Activated T-cell treated with anti-CD3 and anti-CD28 coated beads, Interleukin-2, amount 50 U/mL, for 1 hour (primary cell): ENCODE measurements around the gene MARCO.

ENCODE experiments used
- DNase-seq: peaks from one replicate; pipeline ENCODE4 v3.0.0-alpha.2; 2020

MARCO gene, protein sequence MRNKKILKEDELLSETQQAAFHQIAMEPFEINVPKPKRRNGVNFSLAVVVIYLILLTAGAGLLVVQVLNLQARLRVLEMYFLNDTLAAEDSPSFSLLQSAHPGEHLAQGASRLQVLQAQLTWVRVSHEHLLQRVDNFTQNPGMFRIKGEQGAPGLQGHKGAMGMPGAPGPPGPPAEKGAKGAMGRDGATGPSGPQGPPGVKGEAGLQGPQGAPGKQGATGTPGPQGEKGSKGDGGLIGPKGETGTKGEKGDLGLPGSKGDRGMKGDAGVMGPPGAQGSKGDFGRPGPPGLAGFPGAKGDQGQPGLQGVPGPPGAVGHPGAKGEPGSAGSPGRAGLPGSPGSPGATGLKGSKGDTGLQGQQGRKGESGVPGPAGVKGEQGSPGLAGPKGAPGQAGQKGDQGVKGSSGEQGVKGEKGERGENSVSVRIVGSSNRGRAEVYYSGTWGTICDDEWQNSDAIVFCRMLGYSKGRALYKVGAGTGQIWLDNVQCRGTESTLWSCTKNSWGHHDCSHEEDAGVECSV

DNA sequence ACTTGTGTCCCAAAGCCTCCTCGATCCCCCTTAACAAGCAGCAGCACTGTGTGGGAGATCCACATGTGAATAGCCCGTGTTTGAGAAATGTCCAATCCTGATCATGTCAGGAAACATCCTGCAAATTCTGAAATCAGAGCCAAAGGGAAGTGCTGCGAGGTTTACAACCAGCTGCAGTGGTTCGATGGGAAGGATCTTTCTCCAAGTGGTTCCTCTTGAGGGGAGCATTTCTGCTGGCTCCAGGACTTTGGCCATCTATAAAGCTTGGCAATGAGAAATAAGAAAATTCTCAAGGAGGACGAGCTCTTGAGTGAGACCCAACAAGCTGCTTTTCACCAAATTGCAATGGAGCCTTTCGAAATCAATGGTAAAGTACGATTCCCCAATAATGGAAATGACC lies at the start of gene MARCO:
MARCO (plus strand) TSS at position 164 of the 400 bp plus-strand sequence; CDS start at position 271, 107 bp downstream.
- DNase-seq: no peak

DNA sequence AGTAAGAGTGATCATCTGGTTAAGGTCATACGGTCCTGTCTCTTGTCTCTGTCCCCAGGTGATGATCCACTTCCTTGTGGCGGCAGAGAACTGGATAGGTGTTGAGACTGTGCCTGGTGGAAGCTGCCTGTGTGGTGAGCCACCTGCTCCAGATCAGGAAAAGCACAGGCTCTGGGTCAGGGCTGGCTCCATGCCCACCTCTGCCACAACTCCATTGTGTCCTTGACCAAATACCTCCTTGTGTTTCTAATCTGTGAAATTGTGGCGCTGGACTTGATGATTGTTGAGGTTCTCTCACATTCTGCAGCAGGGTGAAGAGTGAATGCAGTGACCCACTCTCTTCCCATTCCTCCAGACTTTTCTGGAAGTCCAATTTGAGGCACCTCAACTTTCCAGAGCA lies 48.9 kb upstream of the MARCO start:
- DNase-seq: no peak

DNA sequence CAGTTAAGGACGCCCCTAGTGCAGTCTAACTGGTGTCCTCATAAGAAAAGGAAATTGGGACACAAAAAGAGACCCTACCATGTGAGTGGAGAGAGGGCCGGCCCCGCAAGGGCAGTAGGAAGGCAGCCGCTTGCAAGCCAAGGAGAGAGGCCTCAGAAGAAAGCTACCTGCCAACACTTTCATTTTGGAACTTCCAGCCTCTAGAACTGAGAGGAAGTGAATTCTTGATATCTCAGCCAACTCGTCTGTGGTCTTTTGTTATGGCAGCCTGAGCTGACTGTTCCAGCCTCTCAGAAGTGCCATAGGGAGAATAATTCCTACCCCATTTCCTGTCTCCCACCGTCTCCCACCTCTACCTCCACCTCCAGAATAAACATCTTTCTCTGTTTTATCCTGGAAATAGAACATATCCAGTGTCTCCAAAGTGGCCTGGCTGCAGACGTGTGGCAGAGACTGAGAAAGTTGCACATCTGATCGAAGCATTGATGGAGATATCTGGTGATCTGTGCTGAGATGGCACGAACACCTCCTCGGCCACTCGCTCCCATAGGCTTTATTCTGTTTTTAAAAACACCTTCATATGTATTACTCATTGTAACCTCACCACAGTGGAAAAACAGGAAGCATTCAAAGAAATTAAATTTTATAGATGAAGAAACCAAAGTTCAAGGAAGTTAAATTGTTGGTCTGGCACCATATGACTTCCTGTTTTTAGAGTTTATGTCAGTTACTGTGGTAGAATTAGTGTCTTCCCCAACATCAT lies 39.5 kb upstream of the MARCO start:
- DNase-seq: no peak

DNA sequence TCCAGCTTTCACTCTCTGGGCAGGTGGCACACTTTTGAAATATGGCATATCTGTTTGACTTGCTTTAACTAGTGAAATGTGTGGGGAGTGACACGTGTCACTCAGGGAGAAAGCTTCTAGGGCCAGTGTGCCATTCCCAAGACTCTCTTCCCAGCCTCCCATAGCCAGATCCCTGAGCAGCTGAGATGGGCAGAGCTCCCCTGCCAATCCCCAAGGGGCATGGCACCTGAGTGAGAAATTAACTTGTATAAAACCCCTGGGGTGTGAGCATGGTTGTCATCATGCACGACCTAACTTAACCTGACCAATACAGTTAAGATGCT lies 39.0 kb upstream of the MARCO start:
- DNase-seq: no peak

DNA sequence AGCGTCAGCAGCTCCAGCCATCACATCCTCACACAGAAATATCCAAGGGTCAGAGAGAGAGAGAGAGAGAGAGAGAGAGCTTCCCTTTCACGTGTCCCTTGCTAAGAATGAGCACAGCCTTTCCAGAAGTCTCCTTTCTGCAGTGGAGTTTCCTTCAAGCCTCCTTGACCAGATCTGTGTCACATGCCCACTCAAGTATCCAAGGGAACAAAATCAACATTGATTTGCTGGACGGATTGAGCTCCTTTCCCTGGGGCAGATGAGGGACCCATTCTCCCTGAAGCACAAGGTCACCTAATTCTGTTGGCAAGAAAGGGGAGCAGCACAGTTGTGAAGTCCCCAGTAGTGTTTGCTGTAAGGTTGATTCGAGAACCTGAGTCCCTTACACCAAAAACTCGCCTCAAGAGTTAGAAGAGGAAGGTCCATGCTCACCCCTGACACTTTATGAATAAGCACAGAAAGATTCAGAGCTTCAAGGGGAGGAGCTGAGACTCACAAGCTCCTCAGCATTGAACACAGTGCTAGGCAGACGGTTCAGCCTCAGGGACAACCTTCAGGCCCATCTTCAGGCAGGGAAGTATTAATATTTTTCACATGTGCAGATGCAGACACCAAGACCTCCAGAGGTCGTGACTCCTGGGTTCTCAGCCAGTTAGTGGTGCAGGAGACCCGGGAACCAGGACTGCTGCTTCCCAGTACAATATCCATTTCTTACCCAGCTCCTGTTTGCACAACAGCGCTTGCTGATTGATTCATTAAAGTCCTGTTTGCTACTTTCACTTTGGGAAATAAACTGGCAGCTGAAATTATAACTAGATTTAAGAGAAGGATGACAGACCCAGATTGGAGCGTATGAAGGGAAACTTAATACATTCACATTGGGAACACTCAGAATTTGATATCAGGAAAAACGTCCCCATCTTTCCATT lies 38.2 kb upstream of the MARCO start:
- no peak for DNase-seq

DNA sequence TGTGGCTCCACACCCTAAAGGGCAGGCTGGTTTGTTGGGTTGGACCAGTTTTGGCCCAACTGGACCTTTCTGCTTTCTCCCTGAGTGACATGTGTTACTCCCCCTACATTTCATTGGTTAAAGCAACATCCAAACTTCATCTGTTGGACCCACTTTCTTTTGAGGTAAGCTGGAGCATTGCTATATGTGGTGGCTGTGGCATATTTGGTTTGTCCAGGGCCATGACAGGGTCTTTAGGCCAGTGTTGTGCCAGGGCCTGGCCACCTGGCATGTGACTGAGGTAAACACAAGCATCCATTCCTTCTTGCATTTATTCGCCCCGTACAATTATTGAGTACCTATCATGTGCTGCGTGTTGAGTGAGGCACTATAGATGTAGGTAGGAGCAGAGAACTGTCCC lies 36.8 kb upstream of the MARCO start:
- DNase-seq: no peak

DNA sequence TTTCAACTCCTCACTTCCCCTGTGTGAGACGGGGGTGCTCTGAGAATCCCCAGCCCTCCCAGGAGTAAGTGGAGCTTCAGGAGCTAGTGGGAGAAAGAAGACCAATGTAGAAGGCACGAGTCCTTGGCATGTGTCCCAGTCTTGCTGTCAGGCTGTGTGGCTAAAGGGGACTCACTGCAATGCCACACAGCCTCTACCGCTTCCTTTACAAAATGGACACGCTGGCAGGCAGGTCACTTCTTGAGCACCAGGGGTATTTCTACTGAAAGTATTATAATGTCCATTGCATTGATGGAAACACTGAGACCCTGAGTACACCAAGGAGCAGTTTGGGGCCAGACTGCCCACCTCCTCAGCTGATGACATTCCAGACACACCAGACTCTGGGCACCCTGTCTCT lies 35.8 kb upstream of the MARCO start:
- no peak for DNase-seq

DNA sequence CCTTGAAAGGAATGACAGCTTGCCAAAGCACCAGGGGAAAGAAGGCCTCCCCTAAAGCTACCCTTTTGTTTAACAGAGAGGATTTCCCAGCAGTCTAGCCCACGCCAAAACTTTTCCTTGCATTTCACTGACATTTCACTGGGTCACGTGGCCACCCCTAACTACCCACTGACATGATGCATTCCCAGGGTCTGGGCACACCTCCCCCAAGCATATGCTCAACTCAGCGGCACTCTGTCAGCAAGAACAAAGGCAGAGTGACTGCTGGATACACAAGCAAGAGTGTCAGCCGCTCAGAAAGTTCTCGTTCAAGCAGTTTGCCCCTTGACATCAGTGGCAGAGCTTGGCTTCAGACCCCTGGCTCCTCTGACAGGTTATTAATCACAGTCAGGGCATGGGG lies 34.2 kb upstream of the MARCO start:
- DNase-seq: no peak

DNA sequence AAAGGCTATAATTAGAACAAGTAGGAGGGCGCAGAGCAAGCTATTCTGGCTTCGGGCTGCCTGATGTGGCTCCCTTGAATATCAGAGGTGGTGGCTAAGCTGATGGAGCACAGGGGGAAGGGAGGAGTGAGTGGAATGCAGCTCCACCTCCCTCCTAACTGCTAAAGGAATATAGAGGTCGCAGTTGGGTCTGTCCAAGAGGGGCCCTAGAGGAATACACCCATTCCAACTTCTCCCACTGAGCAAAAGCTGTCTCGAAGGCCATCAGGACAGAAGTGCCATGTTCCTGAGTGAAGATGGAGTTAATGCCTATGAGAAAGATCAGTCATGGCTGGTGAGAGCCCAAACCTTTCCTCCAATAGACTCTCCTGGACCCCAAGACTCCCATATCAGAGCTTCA lies 32.8 kb upstream of the MARCO start:
- no peak for DNase-seq

DNA sequence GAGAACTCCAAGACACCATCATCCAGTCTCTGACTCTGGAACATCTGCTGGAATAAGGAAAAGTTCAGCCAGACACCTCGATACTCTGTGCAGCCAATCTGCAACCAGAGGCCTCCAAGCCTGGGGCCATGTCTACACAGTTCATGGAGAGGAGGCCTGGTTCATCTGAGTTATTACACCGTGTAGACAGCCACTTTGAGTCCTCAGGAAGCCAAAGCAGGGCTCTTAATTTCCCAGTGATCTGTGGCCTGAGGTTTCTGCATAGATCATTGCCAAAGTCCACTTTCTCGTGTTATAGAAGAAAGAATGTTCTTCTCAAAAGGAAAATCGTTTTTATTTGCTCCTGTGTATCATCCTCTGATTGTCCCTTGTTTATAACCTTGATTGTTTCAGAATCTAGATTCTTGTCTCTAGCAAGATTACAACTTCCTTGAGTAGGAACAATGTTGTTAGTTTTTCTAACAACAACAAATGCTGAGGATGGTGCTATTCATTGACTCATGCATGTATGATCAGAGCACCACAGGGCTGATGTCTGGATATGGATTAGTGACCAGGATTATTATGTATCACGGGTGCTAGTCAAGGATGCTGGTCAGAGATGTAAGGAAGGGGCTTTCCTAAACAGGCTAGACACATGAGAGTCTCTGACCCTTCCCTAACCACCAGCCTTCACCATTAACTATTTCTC lies 30.7 kb upstream of the MARCO start:
- no peak for DNase-seq

DNA sequence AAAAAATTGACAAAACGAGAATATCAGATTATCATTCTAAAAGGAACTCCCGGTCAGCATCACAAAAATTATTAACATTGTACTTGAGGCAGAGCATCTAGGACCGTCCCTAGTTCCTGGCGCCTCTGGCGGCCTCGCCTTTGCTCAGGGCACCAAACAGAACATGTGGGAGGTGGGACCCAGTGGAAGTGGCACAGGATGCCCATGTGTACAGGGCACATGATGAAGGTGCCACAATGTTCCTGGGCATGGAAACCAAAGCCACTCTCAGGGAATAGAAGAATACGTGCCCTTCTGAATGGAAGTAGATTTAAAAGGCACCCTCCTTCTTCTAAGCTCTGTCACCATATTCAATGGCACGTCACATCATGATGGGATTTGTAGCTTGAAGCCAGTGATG lies 30.1 kb upstream of the MARCO start:
- DNase-seq: no peak

DNA sequence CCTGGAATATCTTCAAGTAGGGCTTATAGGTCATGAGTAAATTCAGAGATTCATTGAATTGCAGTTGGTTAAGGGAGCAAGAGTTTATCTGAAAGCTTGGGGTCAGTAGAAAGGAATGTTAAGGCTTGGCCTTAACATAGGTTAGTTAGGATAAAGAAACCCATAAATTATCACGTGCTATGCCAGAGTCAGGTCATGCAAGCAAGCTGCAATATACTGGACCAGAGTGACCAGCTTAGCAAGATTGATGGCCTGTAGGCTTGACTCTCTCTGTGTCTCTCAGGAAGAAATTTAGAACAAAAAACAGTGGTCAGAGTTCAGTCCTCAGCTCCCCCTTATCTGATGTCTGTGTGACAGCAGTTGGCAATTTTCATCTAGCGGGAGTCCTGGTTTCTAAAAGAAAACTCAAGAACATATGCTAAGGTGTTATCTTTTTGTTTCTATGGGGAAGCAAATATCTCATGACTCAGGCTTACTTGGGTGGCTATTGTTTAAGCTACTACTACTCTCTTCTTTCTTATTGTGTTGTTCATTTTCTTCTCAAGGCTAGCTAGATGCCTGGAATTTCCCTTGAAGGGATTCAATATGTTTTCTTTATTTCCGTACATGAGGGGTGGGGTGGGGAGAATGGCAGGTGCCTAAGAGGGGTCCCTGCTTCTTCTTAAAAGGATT lies 28.7 kb upstream of the MARCO start:
- no peak for DNase-seq

DNA sequence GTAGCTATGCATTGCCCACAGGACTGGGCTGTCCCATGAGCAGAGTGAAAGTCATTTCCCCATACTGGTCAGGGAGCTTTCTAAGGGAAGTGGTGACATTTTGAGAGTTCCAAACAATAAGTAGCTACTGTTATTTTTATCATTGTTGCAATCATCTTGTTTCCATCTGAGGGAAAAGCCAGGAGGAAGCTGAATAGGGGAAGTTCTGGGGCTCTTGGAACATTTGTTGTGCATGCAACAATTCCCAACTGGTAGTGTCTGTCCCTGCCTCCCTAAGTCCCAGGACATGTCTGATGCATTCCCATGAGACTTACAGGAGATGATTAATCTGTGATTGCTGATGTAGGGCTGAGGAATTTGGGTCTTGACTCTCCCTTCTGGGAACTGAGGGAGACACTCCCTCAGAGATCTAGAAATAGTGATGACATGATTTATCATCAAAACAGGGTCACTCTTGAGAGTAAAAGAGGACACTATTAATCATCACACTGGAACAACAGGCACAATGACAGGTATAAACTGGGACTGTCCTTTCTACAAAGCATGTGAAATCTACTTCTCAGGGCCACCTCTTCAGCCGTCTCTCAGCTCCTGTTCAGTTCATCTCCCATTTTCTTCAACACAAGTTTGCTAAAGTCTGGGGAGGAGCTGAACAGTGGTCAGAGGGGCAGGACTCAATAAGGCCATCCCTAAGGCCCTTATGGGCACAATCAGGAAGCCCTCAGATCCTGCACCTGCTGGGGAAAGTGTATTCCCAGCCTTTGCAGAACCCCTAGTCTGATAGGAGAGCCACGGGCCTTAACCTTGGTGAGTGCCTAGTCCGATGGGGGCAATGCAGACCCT lies 28.0 kb upstream of the MARCO start:
- DNase-seq: no peak

DNA sequence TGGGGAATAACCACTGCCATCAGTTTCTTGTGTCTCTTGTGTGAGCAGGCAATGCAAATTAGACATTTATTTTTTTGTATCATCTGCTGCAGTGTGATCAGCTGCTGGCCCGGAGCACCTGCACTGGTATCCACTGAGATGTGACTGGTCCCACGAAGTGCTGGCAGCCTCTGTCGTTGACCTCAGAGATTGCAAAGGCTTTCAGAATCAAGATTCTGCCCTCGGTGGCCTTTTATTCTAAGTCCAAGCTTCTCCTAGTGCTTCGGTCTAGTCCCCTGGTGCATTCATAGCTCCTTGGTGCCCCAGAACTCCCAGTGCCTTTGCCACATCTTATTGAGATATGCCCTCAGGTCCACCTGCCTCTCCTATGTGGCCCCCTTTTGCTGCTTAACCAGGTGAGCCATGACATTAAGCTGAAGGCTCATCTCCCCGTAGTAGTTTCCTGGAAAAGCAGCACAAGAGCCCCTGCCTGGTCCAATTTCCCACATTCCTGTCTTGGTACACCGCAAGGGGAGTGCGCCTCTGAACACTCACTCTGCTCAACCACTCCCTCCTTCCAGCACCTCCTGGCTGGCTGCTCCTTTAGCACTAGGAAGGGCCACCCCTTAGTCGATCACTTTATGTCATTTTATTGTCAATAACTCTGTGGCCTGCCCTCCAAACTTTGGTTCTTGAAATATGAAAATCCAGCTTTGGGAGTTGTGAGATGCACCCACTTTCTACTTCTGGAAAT lies 27.1 kb upstream of the MARCO start:
- DNase-seq: no peak

DNA sequence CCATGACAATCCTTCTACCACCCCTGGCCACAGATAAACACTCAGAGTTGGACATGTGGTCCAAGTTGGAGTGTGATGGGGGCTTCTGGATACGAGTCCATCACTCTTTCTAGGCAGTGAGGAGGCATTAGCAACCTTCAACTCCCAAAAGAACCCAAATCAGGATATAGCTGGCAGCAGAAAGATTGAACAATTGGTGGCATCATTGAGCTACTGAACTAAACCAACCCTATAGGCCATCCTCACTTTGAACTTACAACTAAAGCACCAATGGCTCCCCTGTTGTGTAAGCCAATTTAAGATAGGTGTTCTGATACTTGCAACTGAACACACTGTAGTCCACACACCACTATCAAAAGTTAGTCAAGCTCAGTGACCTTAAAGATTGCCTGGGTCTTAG lies 24.0 kb upstream of the MARCO start:
- no peak for DNase-seq

DNA sequence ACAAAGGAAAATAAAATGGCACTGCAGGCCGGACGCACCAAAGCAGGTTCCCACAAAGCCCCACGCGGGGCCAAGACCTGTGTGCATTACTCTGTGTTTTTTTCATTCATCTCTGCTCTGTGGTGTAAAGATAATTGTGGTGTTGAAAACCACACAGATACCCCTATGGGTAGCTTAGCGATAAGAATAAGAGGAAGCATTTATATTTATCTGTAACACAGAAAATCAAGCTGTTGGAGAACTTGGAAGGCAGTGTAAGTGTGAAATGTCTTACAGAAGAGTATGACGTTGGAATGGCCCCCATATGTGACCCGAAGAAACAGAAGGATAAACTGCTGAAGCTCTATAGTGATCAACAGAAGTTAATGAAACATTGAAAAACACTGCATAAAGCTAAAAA lies 20.3 kb upstream of the MARCO start:
- no peak for DNase-seq

DNA sequence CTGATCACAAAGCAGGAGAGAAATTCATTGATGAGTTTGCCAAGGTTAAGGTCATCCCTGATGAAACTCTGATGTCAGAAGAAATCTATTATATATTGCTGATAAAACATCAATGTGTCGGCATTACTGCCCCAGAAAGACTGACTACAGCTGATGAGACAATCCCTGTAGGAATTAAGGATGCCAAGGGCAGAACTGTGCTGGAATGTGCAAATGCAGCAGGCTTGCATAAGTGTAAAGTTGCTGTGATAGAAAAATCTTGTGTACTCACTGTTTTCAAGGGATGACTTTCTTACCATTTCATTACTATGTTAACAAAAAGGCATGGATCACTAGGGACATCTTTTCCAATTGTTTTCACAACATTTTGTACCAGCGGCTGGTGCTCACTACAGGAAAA lies 19.7 kb upstream of the MARCO start:
- no peak for DNase-seq

DNA sequence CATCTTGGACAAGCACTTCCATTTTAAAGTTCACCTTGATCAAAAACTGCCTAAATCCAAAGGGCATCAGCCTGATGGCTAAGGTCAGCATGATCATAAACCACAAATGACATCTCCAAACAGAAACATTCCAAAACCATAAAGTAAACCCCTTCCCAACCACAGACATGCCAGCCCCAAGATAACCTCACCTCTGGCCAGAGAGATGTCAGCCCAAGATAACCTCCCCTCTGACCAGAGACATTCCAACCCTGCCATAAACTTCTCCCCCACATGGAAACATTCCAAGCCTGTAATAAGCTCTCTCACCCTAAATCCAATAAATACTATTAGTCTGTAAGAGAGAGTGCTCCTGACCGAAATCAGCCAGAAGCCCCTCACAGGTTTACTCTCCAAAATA lies 18.6 kb upstream of the MARCO start:
- no peak for DNase-seq

DNA sequence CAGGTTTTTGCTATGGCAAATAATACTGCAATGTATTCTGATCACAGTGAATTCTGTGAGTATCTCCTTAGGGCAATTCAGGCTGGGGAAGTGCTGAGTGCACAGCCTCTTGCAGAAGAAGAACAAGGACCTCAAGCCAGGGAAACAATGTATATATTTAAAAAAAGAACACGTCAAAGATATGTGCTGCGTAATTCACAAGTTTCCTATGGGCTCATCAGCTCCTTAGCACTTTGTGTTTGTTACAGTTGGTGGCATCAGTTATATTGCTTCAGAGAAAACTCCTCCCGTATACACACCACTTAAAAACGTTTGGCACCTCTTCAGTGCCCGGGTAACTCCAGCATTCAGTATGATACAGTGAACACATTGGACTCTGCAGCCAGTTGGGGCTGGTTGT lies 16.5 kb upstream of the MARCO start:
- DNase-seq: no peak

DNA sequence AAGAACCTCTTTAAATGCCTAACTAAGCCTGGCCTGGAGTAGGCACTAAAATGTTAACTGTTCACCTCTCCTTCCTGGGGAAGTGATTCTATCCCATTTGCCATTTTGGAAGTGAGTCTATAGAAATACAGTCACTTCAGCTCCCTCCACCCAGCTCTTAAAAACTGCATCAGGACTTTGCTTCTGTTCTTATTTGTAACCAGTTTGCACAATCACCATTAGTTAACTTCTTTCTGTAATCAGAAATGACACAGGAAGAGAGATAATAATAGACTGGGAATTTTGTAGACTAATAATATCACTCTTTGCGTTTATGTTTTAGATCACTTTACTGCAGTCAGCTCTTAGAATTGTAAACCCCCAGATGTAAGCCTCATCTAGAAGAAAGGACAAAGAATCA lies 16.0 kb upstream of the MARCO start:
- DNase-seq: no peak
